Liver (tissue), 3 donors: Measurements from ENCODE around the gene TRHDE.

Source experiments
- RAD21 ChIP-seq, 2 donors: IDR thresholded peaks; 2 replicates each; pipeline ENCODE4 v1.6.1; 2016; ENCODE audit warnings: antibody characterized with exemption in 2 of 2, mild to moderate bottlenecking in 2 of 2
- SP1 ChIP-seq: IDR thresholded peaks from 2 replicates; pipeline ENCODE4 v1.6.1; 2018; ENCODE audit warnings: antibody characterized with exemption, mild to moderate bottlenecking
- YY1 ChIP-seq: IDR thresholded peaks from 2 replicates; pipeline ENCODE4 v1.6.1; 2016; ENCODE audit warnings: antibody characterized with exemption, mild to moderate bottlenecking
- TF ChIP-seq, protein P1 (sequence below): fragments of 150-350 bp; IDR thresholded peaks from 2 replicates; pipeline ENCODE4 v1.5.1; 2017; ENCODE audit warnings: improper control_type of control experiment, low read depth, low read length; ENCODE audit not compliant: missing input control
- TF ChIP-seq, protein P2 (sequence below): IDR thresholded peaks from 2 replicates; pipeline ENCODE4 v1.6.1; 2016; ENCODE audit warnings: antibody characterized with exemption
- donor health status: healthy.
- donor health status: healthy.

DNA sequence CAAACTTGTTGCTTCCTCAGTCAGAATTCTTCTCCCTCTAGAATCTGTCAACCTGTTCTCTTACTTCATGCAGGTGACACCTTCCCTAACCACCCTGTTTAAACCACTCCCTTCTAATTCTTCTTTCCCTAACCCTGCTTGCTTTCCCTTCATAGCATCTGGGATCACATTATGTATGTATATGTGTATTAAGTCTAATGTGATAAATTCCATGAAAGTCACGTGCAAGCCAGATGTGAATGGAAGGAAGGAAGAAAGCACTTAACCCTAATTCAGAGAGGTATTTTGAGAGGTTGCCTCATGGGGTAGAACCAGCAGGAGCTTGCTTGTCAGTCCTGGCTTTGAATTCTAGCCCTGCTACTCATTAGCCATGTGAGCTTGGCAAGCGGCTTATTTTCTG lies 340.0 kb downstream of the TRHDE start:
- TF ChIP-seq, protein P1, sequence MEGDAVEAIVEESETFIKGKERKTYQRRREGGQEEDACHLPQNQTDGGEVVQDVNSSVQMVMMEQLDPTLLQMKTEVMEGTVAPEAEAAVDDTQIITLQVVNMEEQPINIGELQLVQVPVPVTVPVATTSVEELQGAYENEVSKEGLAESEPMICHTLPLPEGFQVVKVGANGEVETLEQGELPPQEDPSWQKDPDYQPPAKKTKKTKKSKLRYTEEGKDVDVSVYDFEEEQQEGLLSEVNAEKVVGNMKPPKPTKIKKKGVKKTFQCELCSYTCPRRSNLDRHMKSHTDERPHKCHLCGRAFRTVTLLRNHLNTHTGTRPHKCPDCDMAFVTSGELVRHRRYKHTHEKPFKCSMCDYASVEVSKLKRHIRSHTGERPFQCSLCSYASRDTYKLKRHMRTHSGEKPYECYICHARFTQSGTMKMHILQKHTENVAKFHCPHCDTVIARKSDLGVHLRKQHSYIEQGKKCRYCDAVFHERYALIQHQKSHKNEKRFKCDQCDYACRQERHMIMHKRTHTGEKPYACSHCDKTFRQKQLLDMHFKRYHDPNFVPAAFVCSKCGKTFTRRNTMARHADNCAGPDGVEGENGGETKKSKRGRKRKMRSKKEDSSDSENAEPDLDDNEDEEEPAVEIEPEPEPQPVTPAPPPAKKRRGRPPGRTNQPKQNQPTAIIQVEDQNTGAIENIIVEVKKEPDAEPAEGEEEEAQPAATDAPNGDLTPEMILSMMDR = no peak
- TF ChIP-seq SP1 = no peak
- no peak for TF ChIP-seq RAD21 (IDR thresholded peaks at IDR 0.05)
- TF ChIP-seq, protein P2, sequence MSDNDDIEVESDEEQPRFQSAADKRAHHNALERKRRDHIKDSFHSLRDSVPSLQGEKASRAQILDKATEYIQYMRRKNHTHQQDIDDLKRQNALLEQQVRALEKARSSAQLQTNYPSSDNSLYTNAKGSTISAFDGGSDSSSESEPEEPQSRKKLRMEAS = no peak
- no peak for TF ChIP-seq YY1
